Measurements from ENCODE around the gene PIGL.

The PIGL gene

DNA sequence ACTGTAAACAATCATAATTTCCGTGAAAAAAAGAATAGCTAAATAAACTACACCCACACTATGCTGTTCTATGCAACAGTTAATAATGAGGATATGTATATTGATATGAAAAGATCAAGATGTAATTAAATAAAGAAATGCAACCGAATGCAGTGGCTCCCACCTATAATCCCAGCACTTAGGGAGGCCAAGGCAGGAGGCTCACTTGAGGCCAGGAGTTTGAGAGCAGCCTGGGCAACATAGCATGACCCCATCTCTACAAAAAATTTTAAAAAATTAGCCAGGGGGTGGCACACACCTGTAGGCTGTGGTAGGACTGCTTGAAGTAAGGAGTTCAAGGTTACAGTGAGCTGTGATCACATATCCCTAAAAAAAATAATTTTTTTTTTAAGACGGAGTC, 121.4 kb downstream of the PIGL start:
- no peak overlapping the region for H3K4me2 ChIP-seq (ENCODE audit: insufficient read depth, low read length)
- H2AFZ ChIP-seq (ENCODE audit: low read depth, low read length): no peak overlapping the region
- no peak overlapping the region for H3K9ac ChIP-seq (ENCODE audit: low read depth, low read length)
- no peak for ATAC-seq (ENCODE audit: insufficient read depth, low read depth)
- no peaks in the 10 kb centered on the region for H3K9me3 ChIP-seq (ENCODE audit: insufficient read depth, low read length, severe bottlenecking)
- no peak overlapping the region for H3K27ac ChIP-seq (ENCODE audit: low read length)
- H3K4me1 ChIP-seq (ENCODE audit: insufficient read depth, low read length): no peaks in the 10 kb centered on the region
- peaks cover 11% of the 10 kb centered on the region for H3K36me3 ChIP-seq (ENCODE audit: insufficient read depth, low read length)
- no peaks in the 10 kb centered on the region for H3K27me3 ChIP-seq (ENCODE audit: insufficient read depth, low read length, poor library complexity)
- no peak for TF ChIP-seq EZH2 (IDR thresholded peaks at IDR 0.05; ENCODE audit: borderline replicate concordance, low read depth, low read length, severe bottlenecking)
- H4K20me1 ChIP-seq (ENCODE audit: insufficient read depth, low read length): peaks cover 4% of the 10 kb centered on the region; the same call in 1 of the 2 replicates
- H3K79me2 ChIP-seq (ENCODE audit: insufficient read depth, low read length): no peaks in the 10 kb centered on the region
- no peak overlapping the region for H3K4me3 ChIP-seq (ENCODE audit: low read depth in 1 of 2, low read length in 2 of 2)
- DNase-seq: no peak

DNA sequence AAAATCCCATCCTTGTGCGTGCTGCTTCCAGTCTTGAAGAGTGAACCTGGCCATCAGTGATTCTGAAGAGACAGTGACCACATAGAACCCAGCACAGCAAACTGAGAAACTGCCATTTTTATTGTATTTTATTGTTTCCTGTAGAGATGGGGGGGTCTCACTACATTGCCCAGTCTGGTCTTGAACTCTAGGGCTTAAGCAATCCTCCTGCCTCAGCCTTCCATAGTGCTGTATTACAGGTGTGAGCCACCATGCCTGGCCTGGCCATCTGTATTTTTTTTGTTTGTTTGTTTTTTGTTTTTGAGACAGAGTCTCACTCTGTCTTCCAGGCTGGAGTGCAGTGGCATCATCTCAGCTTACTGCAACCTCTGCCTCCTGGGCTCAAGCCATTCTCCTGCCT, 122.4 kb downstream of the PIGL start:
- ATAC-seq (ENCODE audit: insufficient read depth, low read depth) (no peak), DNase-seq (no peak)

DNA sequence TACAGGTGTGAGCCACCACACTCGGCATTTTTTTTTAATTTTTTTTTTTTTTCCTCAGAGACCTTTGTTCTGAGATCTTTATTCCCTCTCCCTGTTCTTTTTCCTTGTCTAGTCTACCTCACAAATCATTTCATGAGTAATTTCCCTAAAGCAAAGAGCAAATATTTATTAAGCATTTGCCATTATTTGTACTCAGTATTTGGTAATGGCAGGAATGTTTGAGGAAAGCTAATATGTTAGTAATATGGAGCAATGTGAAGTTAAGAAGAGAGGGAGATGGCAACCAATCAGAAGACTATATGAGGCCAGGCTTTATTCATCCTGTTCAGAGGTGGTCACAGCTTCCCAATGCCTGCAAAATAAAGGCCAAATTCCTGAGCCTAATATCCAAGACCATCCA, 122.9 kb downstream of the PIGL start:
- Histone ChIP-seq H3K4me2 (ENCODE audit: insufficient read depth, low read length) (no peak overlapping the region), H3K4me1 (ENCODE audit: insufficient read depth, low read length) (no peaks in the 10 kb centered on the region), H3K36me3 (ENCODE audit: insufficient read depth, low read length) (peaks cover 22% of the 10 kb centered on the region), H3K9me3 (ENCODE audit: insufficient read depth, low read length, severe bottlenecking) (no peaks in the 10 kb centered on the region), H3K4me3 (ENCODE audit: low read depth in 1 of 2, low read length in 2 of 2) (no peak overlapping the region), H3K9ac (ENCODE audit: low read depth, low read length) (no peak overlapping the region), H4K20me1 (ENCODE audit: insufficient read depth, low read length) (peaks cover 4% of the 10 kb centered on the region; the same call in 1 of the 2 replicates), H3K27ac (ENCODE audit: low read length) (no peak overlapping the region), H3K79me2 (ENCODE audit: insufficient read depth, low read length) (no peaks in the 10 kb centered on the region), H2AFZ (ENCODE audit: low read depth, low read length) (no peak overlapping the region), H3K27me3 (ENCODE audit: insufficient read depth, low read length, poor library complexity) (no peaks in the 10 kb centered on the region)
- TF ChIP-seq, protein P1, sequence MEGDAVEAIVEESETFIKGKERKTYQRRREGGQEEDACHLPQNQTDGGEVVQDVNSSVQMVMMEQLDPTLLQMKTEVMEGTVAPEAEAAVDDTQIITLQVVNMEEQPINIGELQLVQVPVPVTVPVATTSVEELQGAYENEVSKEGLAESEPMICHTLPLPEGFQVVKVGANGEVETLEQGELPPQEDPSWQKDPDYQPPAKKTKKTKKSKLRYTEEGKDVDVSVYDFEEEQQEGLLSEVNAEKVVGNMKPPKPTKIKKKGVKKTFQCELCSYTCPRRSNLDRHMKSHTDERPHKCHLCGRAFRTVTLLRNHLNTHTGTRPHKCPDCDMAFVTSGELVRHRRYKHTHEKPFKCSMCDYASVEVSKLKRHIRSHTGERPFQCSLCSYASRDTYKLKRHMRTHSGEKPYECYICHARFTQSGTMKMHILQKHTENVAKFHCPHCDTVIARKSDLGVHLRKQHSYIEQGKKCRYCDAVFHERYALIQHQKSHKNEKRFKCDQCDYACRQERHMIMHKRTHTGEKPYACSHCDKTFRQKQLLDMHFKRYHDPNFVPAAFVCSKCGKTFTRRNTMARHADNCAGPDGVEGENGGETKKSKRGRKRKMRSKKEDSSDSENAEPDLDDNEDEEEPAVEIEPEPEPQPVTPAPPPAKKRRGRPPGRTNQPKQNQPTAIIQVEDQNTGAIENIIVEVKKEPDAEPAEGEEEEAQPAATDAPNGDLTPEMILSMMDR (IDR thresholded peaks at IDR 0.05; ENCODE audit: borderline replicate concordance, extremely low read depth, low read length, poor library complexity, severe bottlenecking): no peak
- no peak for TF ChIP-seq EZH2 (IDR thresholded peaks at IDR 0.05; ENCODE audit: borderline replicate concordance, low read depth, low read length, severe bottlenecking)
- no peak for DNase-seq
- no peak for ATAC-seq (ENCODE audit: insufficient read depth, low read depth)

More for the DNA sequence above, 122.4 kb downstream of the PIGL start:
- Histone ChIP-seq H3K9ac (ENCODE audit: low read depth, low read length) (no peak overlapping the region), H3K36me3 (ENCODE audit: insufficient read depth, low read length) (peaks cover 20% of the 10 kb centered on the region), H3K27ac (ENCODE audit: low read length) (no peak overlapping the region), H3K79me2 (ENCODE audit: insufficient read depth, low read length) (no peaks in the 10 kb centered on the region), H3K27me3 (ENCODE audit: insufficient read depth, low read length, poor library complexity) (no peaks in the 10 kb centered on the region), H4K20me1 (ENCODE audit: insufficient read depth, low read length) (peaks cover 4% of the 10 kb centered on the region; the same call in 1 of the 2 replicates), H3K4me2 (ENCODE audit: insufficient read depth, low read length) (no peak overlapping the region), H2AFZ (ENCODE audit: low read depth, low read length) (no peak overlapping the region), H3K4me1 (ENCODE audit: insufficient read depth, low read length) (no peaks in the 10 kb centered on the region), H3K9me3 (ENCODE audit: insufficient read depth, low read length, severe bottlenecking) (no peaks in the 10 kb centered on the region), H3K4me3 (ENCODE audit: low read depth in 1 of 2, low read length in 2 of 2) (no peak overlapping the region)
- TF ChIP-seq, protein P1 (IDR thresholded peaks at IDR 0.05; ENCODE audit: borderline replicate concordance, extremely low read depth, low read length, poor library complexity, severe bottlenecking): no peak
- TF ChIP-seq EZH2 (IDR thresholded peaks at IDR 0.05; ENCODE audit: borderline replicate concordance, low read depth, low read length, severe bottlenecking): no peak

DNA sequence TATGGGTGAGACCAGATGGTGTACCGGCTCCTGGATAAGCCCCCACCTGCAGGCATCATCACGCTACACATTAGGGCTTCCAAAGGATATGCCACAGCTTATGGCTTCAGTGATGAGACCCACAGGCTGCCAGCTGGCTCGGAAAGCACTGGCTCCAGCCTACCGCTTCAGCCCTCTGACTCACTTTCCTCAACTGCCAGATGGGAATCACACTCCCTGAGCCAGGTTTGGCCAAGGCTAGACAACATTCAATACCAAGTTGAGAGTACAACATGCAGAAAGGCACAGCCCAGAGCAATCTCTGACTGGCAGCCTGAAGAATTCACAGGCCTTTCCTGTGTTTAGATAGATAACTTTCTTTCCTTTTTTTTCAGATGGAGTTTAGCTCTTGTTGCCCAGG, 126.0 kb downstream of the PIGL start:
- Histone ChIP-seq H3K4me3 (ENCODE audit: low read depth in 1 of 2, low read length in 2 of 2) (no peak overlapping the region), H3K79me2 (ENCODE audit: insufficient read depth, low read length) (no peaks in the 10 kb centered on the region), H4K20me1 (ENCODE audit: insufficient read depth, low read length) (peaks cover 4% of the 10 kb centered on the region; the same call in 1 of the 2 replicates), H3K27me3 (ENCODE audit: insufficient read depth, low read length, poor library complexity) (no peaks in the 10 kb centered on the region), H3K4me1 (ENCODE audit: insufficient read depth, low read length) (no peaks in the 10 kb centered on the region), H3K36me3 (ENCODE audit: insufficient read depth, low read length) (peaks cover 45% of the 10 kb centered on the region), H3K27ac (ENCODE audit: low read length) (no peak overlapping the region), H3K9me3 (ENCODE audit: insufficient read depth, low read length, severe bottlenecking) (no peaks in the 10 kb centered on the region), H3K4me2 (ENCODE audit: insufficient read depth, low read length) (no peak overlapping the region), H3K9ac (ENCODE audit: low read depth, low read length) (no peak overlapping the region), H2AFZ (ENCODE audit: low read depth, low read length) (no peak overlapping the region)
- no peak for DNase-seq
- no peak for ATAC-seq (ENCODE audit: insufficient read depth, low read depth)
- no peak for TF ChIP-seq EZH2 (IDR thresholded peaks at IDR 0.05; ENCODE audit: borderline replicate concordance, low read depth, low read length, severe bottlenecking)
- TF ChIP-seq, protein P1 (IDR thresholded peaks at IDR 0.05; ENCODE audit: borderline replicate concordance, extremely low read depth, low read length, poor library complexity, severe bottlenecking): no peak
